Mucosa of gallbladder (tissue), 1 donor: Measurements from ENCODE around the gene LGALS9. TPM values are rescaled to one million over a fixed set of nuclear protein-coding genes. Genes with fewer than 3 reads are reported as not detected.
A peak's percentile ranks its signal among the peaks of the same experiment; 100 is the strongest.

ENCODE experiments used
- DNase-seq: peaks from one replicate; pipeline ENCODE4 v3.0.0-alpha.2; 2020; ENCODE audit warnings: low spot score
- total RNA-seq: library from RNA; stranded (reverse); gene quantifications from one replicate; pipeline ENCODE4 v1.2.1, GENCODE V29; 2021
- donor health status: DM: no; HTN: no; CAD: no.

LGALS9 gene
- total RNA-seq, 1 donor from 2014 or later: 103 TPM

DNA sequence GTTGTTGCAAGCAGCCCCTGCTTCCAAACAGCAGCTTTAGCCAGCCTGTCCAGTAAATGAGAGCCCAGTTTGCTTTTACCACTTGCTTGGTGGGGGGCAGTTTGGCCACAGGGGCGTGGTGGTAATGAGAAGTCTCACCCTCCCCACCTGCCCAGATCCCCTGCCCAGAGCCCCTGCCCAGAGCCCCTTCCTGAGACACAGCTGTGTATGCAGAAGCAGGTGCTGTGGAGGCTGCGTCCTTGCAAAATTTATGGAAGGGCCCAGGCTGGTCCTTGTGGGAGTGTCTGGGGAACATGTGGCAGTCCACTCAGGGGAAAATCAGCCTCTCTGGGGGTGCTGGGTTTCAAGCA lies 27.6 kb upstream of the LGALS9 start:
- no peak for DNase-seq

DNA sequence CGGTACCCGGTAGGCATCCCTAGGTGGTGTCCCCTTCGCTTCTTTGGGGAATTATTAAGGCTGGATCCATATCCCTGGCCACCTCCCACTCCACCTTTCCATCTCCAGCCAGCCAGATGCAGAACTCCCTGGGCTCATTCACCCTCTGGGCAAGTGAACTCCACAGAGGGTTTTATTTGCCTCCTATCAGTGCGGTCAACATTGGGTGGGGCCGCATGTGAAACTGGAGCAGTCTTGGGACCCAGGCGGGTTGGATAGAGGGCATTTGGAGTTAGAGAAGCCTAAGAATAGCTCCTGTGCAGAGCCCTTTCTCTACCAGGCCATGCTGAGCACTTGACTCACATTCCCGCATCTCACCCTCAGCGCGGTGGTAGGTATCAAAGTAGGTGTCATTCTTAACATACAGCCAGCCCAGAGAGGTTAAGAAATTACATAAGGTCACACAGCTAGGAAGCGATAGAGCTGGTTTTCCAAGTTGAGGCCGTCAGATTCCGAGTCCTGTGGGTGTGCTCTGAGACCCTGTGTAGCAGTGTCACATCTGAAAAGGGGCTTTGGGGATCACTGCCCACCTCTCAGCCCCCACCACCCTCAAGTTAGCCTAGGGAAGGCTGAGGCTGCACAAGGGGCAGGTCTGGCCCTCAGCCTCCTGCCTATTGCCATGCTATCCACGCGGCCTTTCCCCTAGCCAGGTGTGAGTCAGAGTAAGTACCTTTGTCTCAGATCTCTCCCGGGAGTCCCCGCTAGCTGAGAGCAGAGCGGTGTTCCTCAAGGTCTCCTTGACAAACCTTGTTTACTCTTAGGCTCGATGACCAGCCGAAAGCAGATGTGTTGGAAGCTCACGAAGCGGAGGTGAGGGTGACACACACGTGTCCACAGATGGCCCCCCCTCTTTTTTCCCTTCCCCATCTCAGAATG lies 26.9 kb upstream of the LGALS9 start:
- no peak for DNase-seq

DNA sequence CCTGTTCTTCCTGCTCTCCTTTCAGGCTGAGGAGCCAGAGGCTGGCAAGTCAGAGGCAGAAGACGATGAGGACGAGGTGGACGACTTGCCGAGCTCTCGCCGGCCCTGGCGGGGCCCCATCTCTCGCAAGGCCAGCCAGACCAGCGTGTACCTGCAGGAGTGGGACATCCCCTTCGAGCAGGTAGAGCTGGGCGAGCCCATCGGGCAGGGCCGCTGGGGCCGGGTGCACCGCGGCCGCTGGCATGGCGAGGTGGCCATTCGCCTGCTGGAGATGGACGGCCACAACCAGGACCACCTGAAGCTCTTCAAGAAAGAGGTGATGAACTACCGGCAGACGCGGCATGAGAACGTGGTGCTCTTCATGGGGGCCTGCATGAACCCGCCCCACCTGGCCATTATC lies 25.6 kb upstream of the LGALS9 start:
- no peak for DNase-seq

DNA sequence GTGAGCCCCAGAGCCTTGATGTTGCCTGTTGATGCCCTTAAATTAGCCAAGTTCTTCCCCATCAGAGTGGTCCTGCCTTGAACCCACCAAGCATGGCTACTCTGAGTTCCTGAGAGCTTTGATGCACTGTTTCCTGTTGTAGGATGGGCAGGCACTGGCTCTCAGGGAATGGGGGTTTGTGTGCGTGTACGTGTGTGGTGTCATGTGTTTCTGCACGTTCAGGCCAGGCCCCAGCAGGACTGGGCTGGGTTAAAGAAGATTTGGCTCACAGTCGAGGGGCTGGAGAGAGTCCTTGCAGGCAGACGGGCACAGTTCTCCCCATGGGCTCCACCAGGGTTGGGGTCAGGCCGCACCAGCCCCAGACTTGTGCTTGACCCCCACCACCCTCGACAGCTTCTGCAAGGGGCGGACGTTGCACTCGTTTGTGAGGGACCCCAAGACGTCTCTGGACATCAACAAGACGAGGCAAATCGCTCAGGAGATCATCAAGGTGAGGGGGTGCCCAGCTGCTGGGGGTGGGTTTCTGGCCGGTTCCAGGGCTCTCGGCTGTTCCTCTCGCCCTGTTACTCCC lies 23.4 kb upstream of the LGALS9 start:
- no peak for DNase-seq

DNA sequence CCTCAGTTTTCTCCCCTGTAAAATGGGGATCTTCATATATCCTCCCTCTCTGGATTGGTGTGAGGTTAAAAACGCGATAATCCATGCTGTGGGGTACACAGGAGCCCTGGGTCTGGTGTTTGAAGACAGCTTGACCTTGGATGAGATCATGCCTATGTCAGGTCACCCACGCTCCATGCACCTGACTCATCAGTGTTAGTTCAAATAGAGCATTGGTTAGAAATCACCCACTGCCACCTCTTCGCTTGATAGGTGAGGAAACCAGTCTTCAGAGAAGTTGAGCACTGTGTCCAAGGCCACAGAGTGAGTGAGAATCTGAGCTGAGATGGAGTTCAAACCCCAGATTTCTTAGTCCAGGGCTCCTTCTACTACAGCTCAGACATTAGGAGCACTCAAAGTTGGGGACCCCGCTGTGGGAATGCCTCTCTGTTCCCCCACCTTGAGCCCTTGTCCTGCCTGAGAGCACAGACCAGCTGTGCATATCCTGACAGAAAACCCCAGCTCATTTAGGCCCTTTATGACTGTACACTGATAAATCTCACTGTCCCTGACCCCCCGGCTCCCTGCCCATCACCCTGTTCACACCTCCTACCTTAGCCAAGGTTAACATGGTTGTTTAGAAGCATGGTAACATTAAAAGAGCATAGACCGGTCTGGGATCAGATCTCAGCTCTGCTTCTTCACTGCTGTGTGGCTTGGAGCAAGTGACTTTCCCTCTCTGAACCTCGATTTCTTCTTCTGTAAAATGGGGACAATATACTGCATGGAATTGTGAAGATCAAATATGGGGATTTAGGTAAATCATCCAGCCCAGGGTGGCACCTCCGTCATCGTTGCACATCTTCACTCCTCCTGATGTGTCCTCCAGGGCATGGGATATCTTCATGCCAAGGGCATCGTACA lies 22.4 kb upstream of the LGALS9 start:
- no peak for DNase-seq

DNA sequence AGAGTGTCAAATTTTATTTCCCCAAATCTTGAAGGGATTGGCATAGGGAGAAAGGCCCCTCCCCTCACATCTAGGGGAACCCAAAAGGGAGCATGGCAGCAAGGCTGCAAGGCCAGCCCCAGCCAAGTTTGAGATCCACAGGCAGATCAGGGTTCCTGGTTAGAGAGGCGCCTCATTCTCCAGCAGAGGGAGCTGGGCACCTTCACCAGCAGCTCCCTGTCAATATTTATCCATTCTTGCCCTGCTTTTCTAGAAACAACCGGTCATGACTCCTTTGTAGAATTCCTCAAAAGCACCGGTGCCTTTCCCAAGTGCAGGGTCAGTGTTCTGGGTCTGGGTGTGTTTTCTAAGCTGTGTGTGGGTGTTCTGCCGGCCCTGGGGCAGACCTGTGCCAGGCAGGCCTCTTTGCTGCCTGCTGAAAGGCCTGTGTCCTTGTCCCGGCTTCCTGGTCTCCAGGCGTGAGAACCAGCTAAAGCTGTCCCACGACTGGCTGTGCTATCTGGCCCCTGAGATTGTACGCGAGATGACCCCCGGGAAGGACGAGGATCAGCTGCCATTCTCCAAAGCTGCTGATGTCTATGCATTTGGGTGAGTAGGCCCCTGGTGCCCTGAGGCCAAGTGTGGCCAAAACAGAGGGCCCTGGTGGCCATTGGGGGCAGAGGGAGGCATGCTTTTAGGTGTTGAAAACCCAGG lies 21.2 kb upstream of the LGALS9 start:
- DNase-seq: peak; percentile 52

DNA sequence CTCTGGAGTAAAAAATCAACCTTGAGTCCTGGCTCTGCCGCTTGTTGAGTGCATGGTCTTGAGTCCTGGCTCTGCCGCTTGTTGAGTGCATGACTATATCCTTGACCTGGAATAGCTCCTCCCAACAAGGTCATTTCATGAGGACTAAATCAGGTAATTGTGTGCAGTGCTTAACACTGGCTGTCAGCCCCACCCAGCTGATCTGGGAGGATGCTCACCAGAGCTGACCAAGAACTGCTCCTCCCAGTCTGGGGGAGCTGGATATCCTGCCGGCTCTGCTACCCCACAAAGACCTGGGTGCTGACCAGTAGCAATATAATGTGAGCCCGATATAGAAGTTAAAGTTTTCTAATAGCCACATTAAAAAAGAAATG lies 20.7 kb upstream of the LGALS9 start:
- no peak for DNase-seq

DNA sequence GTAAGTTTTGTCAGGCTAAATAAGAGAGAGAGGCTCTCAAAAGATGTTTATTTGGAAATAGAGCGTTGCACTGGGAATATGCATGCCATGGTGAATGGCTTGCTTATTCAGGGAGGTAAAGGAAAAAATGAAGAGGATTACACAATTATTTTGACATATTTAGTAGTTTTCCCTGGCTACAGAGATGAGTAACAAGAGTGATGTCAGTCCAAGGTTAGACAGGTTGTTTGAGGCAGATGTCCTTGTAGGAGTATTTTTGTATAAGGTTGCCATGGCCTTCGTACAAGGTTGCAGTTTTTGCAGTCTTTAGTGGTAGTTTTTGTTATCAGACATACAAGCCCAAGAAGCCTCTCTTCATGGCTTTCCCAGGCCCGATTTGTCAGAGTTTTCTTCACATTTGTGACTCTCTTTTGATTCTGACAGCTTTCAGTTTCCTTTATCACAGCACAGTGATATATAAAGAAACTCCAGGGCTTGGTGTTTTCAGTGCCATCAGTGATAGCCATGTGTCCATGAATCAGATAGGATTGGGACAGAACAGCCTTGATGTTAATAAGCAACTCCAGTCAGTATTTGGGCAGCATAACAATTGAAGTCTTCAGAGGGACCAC lies 18.7 kb upstream of the LGALS9 start:
- DNase-seq: no peak

DNA sequence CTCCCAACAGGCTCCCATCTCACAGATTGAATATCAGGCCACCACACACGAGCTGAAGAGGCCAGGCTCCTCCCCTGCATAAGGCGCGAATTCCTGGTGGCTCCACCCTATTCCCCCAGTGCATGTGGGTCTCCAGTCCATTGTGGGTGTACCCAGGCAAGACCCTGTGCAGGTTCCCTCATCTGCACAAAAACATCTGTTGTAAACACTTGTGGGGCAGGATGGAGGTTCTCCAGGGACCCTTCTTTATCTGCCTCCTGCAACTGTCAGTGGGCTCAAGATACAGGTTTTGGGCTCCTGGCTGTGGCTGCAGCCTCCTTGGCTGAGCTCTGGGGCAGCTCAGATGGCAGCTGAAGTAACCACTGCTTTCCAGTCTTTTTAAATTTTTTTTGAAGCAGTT lies 17.6 kb upstream of the LGALS9 start:
- DNase-seq: no peak

DNA sequence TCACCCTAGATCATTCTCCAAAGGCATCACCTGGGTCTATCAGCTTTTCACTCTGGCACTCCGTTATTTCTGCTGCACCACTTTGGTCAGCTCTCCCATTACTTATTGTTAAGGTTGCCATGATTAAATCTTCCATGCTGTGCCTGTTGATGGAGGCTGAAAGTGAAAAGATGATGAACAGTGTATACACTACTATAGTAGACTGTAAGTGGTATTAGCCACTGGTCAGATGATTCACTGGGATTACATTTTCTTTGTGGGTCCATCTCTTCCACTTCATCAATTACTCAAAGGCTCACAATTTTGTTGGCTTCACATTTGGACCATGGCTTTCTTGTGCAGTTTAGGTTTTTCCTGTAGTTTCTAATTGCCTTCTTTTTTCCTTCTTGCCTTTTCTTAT lies 15.9 kb upstream of the LGALS9 start:
- no peak for DNase-seq

DNA sequence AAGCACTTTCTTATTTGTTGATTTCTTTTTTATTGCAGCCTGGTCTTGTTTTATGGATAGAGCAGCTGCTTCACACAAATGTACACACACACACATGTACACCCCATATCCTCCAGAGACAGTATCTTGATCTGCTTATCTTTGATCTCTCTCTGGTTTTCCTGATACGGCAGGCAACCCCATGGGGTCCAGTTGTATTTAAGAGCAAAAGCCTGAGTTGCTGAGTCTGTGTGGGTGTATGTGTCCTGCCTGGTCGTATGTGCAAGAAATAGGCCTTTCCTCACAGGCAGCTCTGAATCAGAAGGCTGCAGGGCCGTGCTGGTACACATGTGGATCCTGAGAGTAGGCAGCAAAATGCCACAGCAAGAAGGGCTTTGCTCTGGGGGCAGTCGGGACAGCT lies 14.6 kb upstream of the LGALS9 start:
- no peak for DNase-seq

DNA sequence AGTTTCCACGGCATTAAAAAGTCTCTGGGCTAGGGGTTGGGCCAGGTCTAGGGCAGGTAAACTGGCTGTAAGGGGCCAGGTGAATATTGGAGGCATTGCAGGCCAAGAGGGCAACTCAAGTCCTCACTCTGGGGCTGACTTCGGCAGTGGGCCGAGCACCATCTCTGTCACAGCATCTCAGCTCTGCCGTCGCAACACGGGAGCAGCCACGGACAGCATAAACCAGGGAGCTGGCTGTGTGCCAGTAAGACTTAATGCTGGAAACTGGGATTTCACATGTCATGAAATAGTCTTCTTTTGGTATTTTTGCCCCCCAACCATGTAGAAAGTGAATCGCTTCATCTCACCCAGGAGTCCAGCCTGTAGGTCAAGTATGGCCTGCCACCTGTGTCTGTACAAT lies 12.6 kb upstream of the LGALS9 start:
- DNase-seq: no peak

DNA sequence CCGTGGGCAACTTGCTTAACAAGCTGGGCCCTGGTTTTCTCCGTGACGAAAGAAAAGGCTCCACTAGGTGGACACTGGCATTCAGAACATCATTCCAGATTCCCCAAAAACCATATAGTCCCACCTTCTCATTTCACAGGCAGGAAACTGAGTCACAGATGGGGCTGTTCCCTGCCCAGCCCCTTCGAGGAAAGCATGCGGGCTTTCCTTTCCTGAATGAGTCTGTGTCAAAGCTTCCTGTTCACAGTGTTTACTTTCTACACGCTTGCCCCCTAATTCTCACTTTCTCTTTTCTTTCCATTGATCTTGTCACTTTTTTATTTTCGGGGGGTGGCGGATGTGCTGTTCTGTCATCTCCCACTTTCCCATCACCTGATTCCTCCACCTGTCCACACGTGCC lies 10.3 kb upstream of the LGALS9 start:
- no peak for DNase-seq

DNA sequence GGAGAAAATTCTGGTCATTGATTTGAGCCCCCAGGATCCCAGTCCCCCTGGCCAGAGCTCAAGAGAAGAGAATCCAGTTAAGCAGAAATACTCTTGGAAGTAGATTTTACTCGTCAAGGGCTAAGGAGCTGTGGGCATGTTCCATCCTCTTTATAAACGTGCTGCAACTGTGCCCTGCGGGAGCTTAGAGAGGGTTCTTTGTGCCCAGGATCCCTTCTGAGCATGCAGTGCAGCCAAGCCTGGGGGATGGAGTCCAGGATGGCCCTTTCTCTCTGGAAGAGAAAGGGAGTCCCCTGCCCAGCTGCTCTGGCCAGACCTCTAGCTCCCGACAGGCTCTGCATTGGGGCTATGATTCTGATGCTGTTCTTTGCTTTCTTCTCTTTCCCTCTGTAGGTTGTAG lies 9.5 kb upstream of the LGALS9 start:
- DNase-seq: no peak

DNA sequence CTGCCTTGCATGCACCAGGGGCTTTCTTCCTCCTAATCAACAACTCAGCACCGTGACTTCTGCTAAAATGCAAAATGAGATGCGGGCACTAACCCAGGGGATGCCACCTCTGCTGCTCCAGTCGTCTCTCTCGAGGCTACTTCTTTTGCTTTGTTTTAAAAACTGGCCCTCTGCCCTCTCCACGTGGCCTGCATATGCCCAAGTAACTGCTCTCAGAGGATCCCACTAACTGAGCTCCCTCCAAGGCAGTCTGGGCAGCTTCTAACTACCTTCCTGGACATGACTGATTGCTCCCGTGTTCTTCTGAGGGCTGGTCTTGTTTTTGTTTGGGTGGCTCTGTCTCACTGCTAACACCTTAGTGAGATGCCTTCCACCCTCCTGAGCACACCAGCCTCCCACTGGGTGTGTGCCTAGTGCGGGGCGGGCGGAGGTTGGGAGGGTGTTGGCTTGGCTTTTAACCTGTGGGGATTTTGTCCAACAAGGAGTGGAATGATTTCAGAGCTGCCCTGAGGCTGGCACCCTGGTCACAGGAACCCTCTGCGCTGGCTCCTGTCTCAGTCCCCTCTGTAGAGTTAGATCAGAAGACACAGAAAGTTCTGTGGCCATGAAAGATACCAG lies 8.9 kb upstream of the LGALS9 start:
- DNase-seq: no peak

DNA sequence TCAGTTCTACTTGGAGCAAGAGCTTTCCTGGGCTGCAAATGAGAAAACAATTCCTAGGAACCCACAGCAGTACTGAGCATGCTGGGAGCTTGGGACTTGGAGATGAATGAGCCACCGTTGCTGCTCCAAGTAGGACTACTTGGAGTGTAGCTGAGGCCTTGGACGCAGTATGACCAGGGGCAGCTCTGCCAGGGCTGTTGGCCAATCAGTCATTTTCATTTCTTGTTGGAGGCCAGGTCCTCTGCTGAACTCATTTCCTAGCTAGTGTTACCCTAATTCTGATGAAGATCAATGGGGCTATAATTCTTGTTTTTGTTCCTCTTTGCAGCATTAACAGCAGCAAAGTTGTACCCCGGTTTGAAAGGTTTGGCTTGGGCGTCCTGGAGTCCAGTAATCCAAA lies 8.0 kb upstream of the LGALS9 start:
- no peak for DNase-seq

DNA sequence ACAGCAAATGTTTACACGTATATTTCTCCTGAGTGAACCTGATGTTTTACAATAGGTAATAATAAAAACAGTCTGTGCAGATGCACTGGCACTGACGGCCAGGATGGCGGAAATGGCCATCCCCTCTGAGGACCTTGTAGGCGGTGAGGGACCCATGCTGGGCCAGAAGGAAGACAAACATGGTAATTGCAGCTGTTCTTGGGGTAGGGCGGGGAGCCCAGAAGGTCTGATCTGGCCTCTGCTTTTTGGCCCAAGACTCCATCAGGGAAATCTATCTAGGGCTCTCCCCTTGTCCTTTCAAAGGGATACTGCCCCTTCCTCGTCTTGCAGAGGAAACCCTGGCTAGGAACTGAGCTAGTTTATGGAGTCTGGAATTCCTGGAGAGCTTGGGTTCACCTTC lies 7.4 kb upstream of the LGALS9 start:
- no peak for DNase-seq

DNA sequence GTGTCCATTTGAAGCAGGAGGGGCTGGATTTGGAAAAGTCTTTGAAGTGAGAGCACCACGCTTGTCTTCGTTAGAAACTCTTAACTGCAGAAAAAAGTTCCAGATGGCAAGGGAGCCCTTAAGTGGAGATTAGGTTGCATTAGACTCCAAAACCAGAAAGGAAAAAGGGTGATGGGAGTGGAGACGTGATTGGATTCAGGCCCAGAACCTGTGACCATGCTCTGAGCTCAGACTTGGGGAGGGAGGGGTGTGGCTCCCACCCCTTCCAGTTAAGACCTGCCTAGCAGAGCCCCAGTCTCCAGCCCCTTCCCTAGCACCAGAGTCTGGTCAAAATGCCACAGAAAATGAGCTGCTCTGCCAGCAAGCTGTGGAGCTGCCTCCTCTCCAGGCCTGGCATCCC lies 6.4 kb upstream of the LGALS9 start:
- no peak for DNase-seq

DNA sequence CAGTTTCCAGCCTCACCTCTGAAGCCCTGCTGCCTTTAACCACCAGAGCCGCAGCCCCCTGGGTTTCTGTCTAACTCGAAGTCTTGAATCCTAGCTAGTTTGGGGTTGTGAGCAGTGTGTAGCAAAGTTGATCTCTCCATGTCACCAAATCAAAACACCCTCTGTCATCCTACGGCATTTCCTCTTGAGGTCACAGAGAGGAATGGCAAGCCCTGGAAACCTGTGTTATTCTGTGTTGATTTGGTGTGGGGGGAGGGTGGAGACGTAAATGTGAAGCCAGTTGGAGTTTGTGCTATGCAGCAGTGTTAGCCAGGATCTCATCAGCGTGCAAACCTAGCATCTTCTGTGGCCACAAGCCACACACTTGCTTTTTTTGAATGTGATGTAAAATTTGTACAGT lies 5.1 kb upstream of the LGALS9 start:
- DNase-seq: no peak

DNA sequence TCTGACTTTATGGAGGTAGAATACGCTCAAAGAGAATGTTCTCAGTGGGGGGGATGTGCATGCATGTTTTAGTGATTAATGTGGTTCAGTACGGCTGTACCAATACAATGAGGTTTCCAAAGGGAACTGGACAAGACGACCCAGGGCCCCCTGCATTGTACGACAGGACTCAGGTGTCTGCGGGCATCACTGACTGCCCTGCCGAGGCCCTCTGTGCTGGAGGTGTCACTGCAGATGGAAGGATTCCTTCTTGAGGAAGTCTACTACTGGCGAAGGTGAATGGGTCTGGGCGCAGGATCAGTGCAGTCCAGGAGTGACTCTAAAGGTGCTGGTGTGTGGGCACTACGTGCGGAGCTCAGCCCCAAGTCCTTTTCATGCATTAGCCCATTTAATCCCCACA lies 3.5 kb upstream of the LGALS9 start:
- DNase-seq: no peak

DNA sequence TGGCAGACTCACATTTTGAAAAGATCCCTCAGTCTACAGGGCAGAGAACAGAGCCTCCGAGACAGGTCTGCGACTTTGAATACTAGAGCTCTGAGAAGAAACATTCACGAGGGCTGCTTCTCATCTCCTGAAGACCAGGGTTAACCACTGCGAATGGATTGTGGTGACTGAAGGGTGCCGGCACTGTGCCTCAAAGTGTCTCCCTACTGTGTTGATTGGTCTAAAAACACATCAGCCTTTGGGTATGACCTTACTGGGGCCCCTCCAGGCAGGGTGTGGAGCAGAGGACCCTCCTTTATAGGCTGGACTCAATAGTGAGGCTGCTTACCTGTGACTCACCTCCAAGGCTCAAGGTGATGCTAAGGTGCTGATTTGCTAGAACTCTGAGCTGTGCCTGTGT lies 2.6 kb upstream of the LGALS9 start:
- no peak for DNase-seq
